Left ventricle myocardium inferior (tissue), 1 donor: Measurements from ENCODE around the gene ADAMTS16. TPM values are rescaled to one million over a fixed set of nuclear protein-coding genes. Genes with fewer than 3 reads are reported as not detected.

ENCODE experiments used
- DNase-seq: peaks from one replicate; pipeline ENCODE4 v3.0.0-alpha.2; 2020
- H3K27ac ChIP-seq: fragments of 200-600 bp; replicated peaks from 2 replicates; pipeline ENCODE4 v1.8.0; 2021
- H3K27me3 ChIP-seq: fragments of 200-600 bp; 2 replicates; pipeline ENCODE4 v1.8.0; 2021; ENCODE audit warnings: low read depth
- H3K36me3 ChIP-seq: fragments of 200-600 bp; 2 replicates; pipeline ENCODE4 v1.8.0; 2021
- H3K4me1 ChIP-seq: fragments of 200-600 bp; 2 replicates; pipeline ENCODE4 v1.8.0; 2021
- H3K4me3 ChIP-seq: fragments of 200-600 bp; 2 replicates; pipeline ENCODE4 v1.8.0; 2021; ENCODE audit warnings: mild to moderate bottlenecking, moderate library complexity
- H3K9me3 ChIP-seq: fragments of 200-600 bp; replicated peaks from 2 replicates; pipeline ENCODE4 v1.8.0; 2021
- intact Hi-C: fragments of 100-400 bp; cut with micrococcal nuclease; formaldehyde crosslinking; loops from one replicate; pipeline ENCODE4 v1.11.0; 2022
- total RNA-seq: library from RNA; stranded (reverse); fragmentation: NEBNext Ultra II Directional; extraction: Animal tissue kit (Norgen Biotek cat#: 25700); gene quantifications from one replicate; pipeline ENCODE4 v1.2.1, GENCODE V29; 2021
- TF ChIP-seq, protein P1 (sequence below): fragments of 200-600 bp; IDR thresholded peaks from 2 replicates; pipeline ENCODE4 v1.8.0; 2021; ENCODE audit warnings: antibody characterized with exemption, mild to moderate bottlenecking, borderline replicate concordance
- donor health status: DM: no; HTN: yes; CAD: no; lungs with severe emphysema.

ADAMTS16 gene
- total RNA-seq, 1 donor from 2014 or later = not detected

DNA sequence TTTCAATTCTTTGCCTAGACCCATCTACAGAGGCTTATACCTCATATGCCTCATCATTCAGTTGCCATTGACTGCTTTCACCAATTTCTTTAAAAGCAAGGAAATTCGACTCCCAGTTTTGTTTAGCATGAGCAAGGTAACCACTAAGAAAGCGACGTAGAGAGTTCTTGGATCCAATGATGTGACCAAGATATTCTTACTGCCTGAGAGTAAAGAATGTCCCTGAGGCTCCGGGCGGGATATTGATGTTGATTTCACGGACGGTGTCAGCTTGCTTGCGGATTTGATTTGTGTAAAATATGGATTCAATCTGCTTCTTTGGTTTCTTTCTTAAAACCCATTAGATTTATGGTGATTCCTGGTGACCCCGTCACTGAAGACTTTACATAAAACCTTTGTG is 147.3 kb downstream of the ADAMTS16 start:
- H3K27ac ChIP-seq = no peak overlapping the region
- peaks cover 13% of the 10 kb centered on the region for H3K9me3 ChIP-seq
- DNase-seq = no peak
- TF ChIP-seq, protein P1, sequence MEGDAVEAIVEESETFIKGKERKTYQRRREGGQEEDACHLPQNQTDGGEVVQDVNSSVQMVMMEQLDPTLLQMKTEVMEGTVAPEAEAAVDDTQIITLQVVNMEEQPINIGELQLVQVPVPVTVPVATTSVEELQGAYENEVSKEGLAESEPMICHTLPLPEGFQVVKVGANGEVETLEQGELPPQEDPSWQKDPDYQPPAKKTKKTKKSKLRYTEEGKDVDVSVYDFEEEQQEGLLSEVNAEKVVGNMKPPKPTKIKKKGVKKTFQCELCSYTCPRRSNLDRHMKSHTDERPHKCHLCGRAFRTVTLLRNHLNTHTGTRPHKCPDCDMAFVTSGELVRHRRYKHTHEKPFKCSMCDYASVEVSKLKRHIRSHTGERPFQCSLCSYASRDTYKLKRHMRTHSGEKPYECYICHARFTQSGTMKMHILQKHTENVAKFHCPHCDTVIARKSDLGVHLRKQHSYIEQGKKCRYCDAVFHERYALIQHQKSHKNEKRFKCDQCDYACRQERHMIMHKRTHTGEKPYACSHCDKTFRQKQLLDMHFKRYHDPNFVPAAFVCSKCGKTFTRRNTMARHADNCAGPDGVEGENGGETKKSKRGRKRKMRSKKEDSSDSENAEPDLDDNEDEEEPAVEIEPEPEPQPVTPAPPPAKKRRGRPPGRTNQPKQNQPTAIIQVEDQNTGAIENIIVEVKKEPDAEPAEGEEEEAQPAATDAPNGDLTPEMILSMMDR = no peak
- no peaks in the 10 kb centered on the region for H3K36me3 ChIP-seq
- H3K4me3 ChIP-seq = no peak overlapping the region
- H3K27me3 ChIP-seq = no peaks in the 10 kb centered on the region
- intact Hi-C loops = no loop called here
- no peaks in the 10 kb centered on the region for H3K4me1 ChIP-seq

DNA sequence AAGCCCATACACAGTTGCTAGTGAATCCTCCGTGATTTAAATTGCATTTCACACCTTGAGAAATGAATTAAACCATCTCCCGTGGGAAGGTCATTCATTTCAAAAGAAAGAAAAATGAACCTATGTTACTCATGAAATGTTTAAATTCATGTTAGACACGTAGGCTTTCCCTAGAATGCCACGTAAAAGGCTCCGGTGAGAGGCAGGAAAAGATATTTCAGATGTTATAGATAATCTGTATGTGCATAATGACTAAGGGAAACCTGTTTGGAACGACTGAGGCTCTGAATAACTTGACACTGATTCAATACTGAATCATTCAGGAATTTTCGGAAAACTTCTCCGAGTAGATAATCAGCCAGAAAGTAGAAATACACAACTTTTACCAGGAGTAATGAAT is 148.1 kb downstream of the ADAMTS16 start:
- Histone ChIP-seq H3K36me3 (no peaks in the 10 kb centered on the region), H3K4me3 (no peak overlapping the region), H3K9me3 (peaks cover 13% of the 10 kb centered on the region), H3K27ac (no peak overlapping the region), H3K27me3 (no peaks in the 10 kb centered on the region), H3K4me1 (no peaks in the 10 kb centered on the region)
- TF ChIP-seq, protein P1 = no peak
- intact Hi-C loops = no loop called here
- no peak for DNase-seq

DNA sequence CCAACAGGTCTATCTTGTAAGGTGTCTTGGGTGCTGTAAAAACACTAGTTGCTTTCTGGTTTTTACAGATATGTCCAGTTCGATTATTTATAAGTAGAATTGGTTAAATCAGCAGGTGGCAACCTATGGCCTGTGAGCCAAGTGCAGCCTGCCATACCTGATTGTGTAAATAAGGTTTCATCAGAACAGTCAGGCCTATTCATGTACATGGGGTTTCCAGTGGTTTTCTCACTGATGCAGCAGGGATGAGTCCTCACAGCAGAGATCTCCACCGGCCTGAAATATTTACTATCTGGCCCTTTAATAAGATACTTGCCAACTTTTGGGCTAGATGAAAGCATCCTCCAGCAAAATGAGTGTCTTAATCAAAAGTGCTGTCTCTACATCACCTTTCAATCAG is 149.4 kb downstream of the ADAMTS16 start:
- Histone ChIP-seq H3K9me3 (peaks cover 11% of the 10 kb centered on the region), H3K4me1 (no peaks in the 10 kb centered on the region), H3K36me3 (no peaks in the 10 kb centered on the region), H3K4me3 (no peak overlapping the region), H3K27ac (no peak overlapping the region), H3K27me3 (no peaks in the 10 kb centered on the region)
- no peak for DNase-seq
- intact Hi-C loops = no loop called here
- TF ChIP-seq, protein P1 = no peak

DNA sequence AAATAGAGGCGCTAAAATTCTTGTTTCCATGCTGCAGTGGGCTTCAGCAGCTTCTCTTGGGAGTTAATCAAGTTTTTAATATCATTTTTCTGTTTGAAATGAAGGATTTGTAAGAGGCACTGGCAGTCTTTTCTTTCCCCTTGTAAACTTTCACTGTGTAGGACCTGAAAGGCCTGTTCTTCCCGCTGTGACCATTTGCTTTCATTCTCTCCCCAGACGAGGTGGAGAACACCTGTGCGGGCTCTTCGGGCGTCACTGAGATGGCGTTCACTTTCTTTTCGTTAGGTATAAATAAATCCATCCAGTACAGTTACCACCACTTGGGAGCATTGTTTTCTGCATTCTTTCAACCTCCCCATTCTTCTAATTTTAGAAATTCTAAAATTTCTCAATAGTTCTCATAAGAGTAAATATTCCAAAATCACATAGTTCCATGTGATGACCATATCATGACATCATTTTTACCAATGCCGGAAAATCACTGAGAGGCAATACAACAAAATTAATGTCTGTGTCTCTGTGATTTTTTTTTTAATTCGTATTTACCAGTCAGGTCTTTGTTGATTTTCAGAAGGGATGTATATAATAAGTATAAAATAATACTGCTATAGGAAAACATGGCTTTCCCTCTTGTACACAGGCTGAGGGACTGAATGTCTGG is 150.7 kb downstream of the ADAMTS16 start:
- intact Hi-C loops = no loop called here
- TF ChIP-seq, protein P1 = no peak
- Histone ChIP-seq H3K36me3 (no peaks in the 10 kb centered on the region), H3K9me3 (peaks cover 11% of the 10 kb centered on the region), H3K27me3 (peaks cover 5% of the 10 kb centered on the region), H3K4me3 (no peak overlapping the region), H3K4me1 (no peaks in the 10 kb centered on the region), H3K27ac (no peak overlapping the region)
- no peak for DNase-seq

DNA sequence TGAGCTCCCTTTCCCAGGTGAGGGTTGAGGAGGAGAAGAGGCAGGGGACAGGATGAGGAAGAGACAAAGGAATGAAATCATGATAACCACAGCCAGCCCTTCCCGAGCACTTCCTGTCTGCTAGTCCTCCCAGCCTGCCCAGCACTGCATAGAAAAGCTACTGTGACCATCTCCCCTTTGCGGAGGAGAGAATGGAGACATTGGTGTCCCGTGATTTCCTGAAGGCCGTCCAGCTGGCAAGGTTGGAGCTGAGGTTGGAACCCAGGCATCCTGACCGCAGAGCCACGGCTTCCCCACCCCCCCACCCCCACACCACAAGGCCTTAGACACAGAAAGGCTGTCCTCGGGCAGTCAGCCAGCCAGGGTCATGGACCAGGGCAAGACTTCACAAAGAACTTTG is 151.2 kb downstream of the ADAMTS16 start:
- no peak overlapping the region for H3K4me3 ChIP-seq
- no peak overlapping the region for H3K27ac ChIP-seq
- no peak for DNase-seq
- H3K27me3 ChIP-seq = peaks cover 6% of the 10 kb centered on the region
- no peaks in the 10 kb centered on the region for H3K36me3 ChIP-seq
- intact Hi-C loops = no loop called here
- no peaks in the 10 kb centered on the region for H3K4me1 ChIP-seq
- TF ChIP-seq, protein P1 = no peak
- H3K9me3 ChIP-seq = peaks cover 11% of the 10 kb centered on the region
